Neural cell (in vitro differentiated cells): ENCODE results near the gene CCDC144A. TPM values are rescaled to one million over a fixed set of nuclear protein-coding genes. Genes with fewer than 3 reads are reported as not detected.
"Not testable (repeated sequence)": the region's sequence is repeated elsewhere in the genome, so short reads cannot be mapped to it uniquely, and the experiment has no call there.

ENCODE experiments used
- H2AFZ ChIP-seq: fragments of 200-600, 300-800 bp; sonication (generic), shearing (Covaris generic); 2 replicates; pipeline ENCODE4 v1.6.0; 2014; ENCODE audit warnings: low read depth, mild to moderate bottlenecking, antibody characterized with exemption, low read length, moderate library complexity
- H3F3A ChIP-seq: fragments of 200-600 bp; shearing (Covaris generic); 2 replicates; pipeline ENCODE4 v1.6.1; 2016; ENCODE audit warnings: mild to moderate bottlenecking, moderate library complexity, mixed read lengths, antibody characterized with exemption, low read length; ENCODE audit not compliant: insufficient read depth, poor library complexity, severe bottlenecking
- H3K27ac ChIP-seq: fragments of 200-600, 300-800 bp; sonication (generic), shearing (Covaris generic); 2 replicates; pipeline ENCODE4 v1.5.1; 2014; ENCODE audit warnings: mild to moderate bottlenecking, low read length, moderate library complexity
- H3K27me3 ChIP-seq: fragments of 300-800, 200-600 bp; sonication (generic), shearing (Covaris generic); 2 replicates; pipeline ENCODE4 v1.6.0; 2014; ENCODE audit warnings: mild to moderate bottlenecking, low read depth, low read length, moderate library complexity; ENCODE audit not compliant: insufficient read depth
- H3K36me3 ChIP-seq: fragments of 300-800, 200-600 bp; sonication (generic), shearing (Covaris generic); 2 replicates; pipeline ENCODE4 v1.5.1; 2014; ENCODE audit warnings: mild to moderate bottlenecking, antibody characterized with exemption, low read length, moderate library complexity; ENCODE audit not compliant: insufficient read depth
- H3K4me2 ChIP-seq: fragments of 300-800, 200-600 bp; sonication (generic), shearing (Covaris generic); 2 replicates; pipeline ENCODE4 v1.6.0; 2014; ENCODE audit warnings: mild to moderate bottlenecking, low read length
- H3K4me3 ChIP-seq: fragments of 300-800, 200-600 bp; sonication (generic), shearing (Covaris generic); 2 replicates; pipeline ENCODE4 v1.5.1; 2014; ENCODE audit warnings: mild to moderate bottlenecking, low read length, moderate library complexity
- H3K79me2 ChIP-seq: fragments of 200-600 bp; shearing (Covaris generic); replicated peaks from 2 replicates; pipeline ENCODE4 v1.6.0; 2014; ENCODE audit warnings: mild to moderate bottlenecking, low read length, moderate library complexity; ENCODE audit not compliant: insufficient read depth
- H3K9ac ChIP-seq: fragments of 300-800, 200-600 bp; sonication (generic), shearing (Covaris generic); 2 replicates; pipeline ENCODE4 v1.6.1; 2016; ENCODE audit warnings: mild to moderate bottlenecking, low read length, mixed read lengths
- H3K9me2 ChIP-seq: fragments of 200-600 bp; shearing (Covaris generic); 2 replicates; pipeline ENCODE4 v1.6.1; 2016; ENCODE audit warnings: mild to moderate bottlenecking, low read length, mixed read lengths; ENCODE audit not compliant: insufficient read depth
- H3K9me3 ChIP-seq: fragments of 200-600, 300-800 bp; sonication (generic), shearing (Covaris generic); 2 replicates; pipeline ENCODE4 v1.6.1; 2016; ENCODE audit warnings: mild to moderate bottlenecking, mixed run types, low read length, moderate library complexity, mixed read lengths
- H4K20me1 ChIP-seq: fragments of 200-600 bp; shearing (Covaris generic); 2 replicates; pipeline ENCODE4 v1.6.1; 2016; ENCODE audit warnings: mild to moderate bottlenecking, mixed run types; ENCODE audit not compliant: insufficient read depth
- CTCF ChIP-seq: fragments of 450-650 bp; IDR thresholded peaks from 2 replicates; pipeline ENCODE4 v1.5.1; 2014; ENCODE audit warnings: antibody characterized with exemption, mild to moderate bottlenecking, moderate library complexity; ENCODE audit not compliant: poor library complexity, severe bottlenecking
- EP300 ChIP-seq: fragments of 450-650 bp; conservative IDR thresholded peaks from 2 replicates; pipeline ENCODE4 v1.6.1; 2014; ENCODE audit warnings: antibody characterized with exemption, mild to moderate bottlenecking, moderate library complexity; ENCODE audit not compliant: poor library complexity, severe bottlenecking
- EZH2 ChIP-seq: fragments of 200-600, 300-800 bp; shearing (Covaris generic), sonication (generic); IDR thresholded peaks from 2 replicates; pipeline ENCODE4 v1.6.1; 2014; ENCODE audit warnings: antibody characterized with exemption, low read length, borderline replicate concordance, mild to moderate bottlenecking; ENCODE audit not compliant: insufficient read depth, poor library complexity, severe bottlenecking
- MXI1 ChIP-seq: fragments of 450-650 bp; conservative IDR thresholded peaks from 2 replicates; pipeline ENCODE4 v1.6.1; 2014; ENCODE audit warnings: antibody characterized with exemption, mild to moderate bottlenecking; ENCODE audit not compliant: poor library complexity, severe bottlenecking
- POLR2AphosphoS5 ChIP-seq: IDR thresholded peaks from 2 replicates; pipeline ENCODE4 v1.6.1; 2012
- RAD21 ChIP-seq: fragments of 450-650 bp; conservative IDR thresholded peaks from 2 replicates; pipeline ENCODE4 v1.6.1; 2014; ENCODE audit warnings: antibody characterized with exemption, mild to moderate bottlenecking, moderate library complexity
- REST ChIP-seq: IDR thresholded peaks from 2 replicates; pipeline ENCODE4 v1.6.1; 2012; ENCODE audit warnings: borderline replicate concordance
- SMC3 ChIP-seq: fragments of 450-650 bp; conservative IDR thresholded peaks from 2 replicates; pipeline ENCODE4 v1.6.1; 2014; ENCODE audit warnings: antibody characterized with exemption, mild to moderate bottlenecking, moderate library complexity; ENCODE audit not compliant: poor library complexity
- TAF1 ChIP-seq: IDR thresholded peaks from 2 replicates; pipeline ENCODE4 v1.6.1; 2012; ENCODE audit warnings: low read depth
- polyA minus RNA-seq: library from RNA; depleted of rRNA, polyadenylated mRNA; stranded (reverse); fragments of >200 nt; gene quantifications from 2 replicates; pipeline ENCODE4 v1.2.3, GENCODE V29; 2014
- polyA plus RNA-seq: library from polyadenylated mRNA; depleted of rRNA; stranded (reverse); fragments of >200 nt; gene quantifications from 2 replicates; pipeline ENCODE4 v1.2.3, GENCODE V29; 2014

CCDC144A gene
- 2.4 and 3.2 TPM in 2 replicates for polyA plus RNA-seq
- polyA minus RNA-seq: 8.8 and 14.6 TPM in 2 replicates

GRCh38 chr17:16689731-16690281, at the start of gene CCDC144A:
Gene CCDC144A, plus strand, starts transcription at chr17:16690241. Its CDS starts 160 bp downstream, at chr17:16690401.
- H4K20me1 ChIP-seq, H3K9ac ChIP-seq, H3K4me3 ChIP-seq, H3K36me3 ChIP-seq, H3K27me3 ChIP-seq, H3K9me2 ChIP-seq, H3F3A ChIP-seq, H3K79me2 ChIP-seq, H3K4me2 ChIP-seq, H3K27ac ChIP-seq, H2AFZ ChIP-seq, H3K9me3 ChIP-seq: not testable (repeated sequence)

GRCh38 chr17:16649585-16649984, 40.5 kb upstream of the CCDC144A start:
- H3K9ac ChIP-seq: no peak overlapping the region
- peaks cover 5% of the 10 kb centered on the region for H3K79me2 ChIP-seq
- peaks cover 12% of the 10 kb centered on the region for H3K36me3 ChIP-seq
- H3K9me2 ChIP-seq: no peaks in the 10 kb centered on the region
- no peak overlapping the region for H3K27ac ChIP-seq
- H3F3A ChIP-seq: no peaks in the 10 kb centered on the region
- no peaks in the 10 kb centered on the region for H3K9me3 ChIP-seq
- TF ChIP-seq TAF1 (no peak), RAD21 (no peak), CTCF (no peak), EZH2 (no peak), MXI1 (no peak), SMC3 (no peak), POLR2AphosphoS5 (no peak), REST (no peak), EP300 (no peak)
- H3K4me3 ChIP-seq: no peak overlapping the region
- no peak overlapping the region for H2AFZ ChIP-seq
- H3K27me3 ChIP-seq: no peaks in the 10 kb centered on the region
- no peaks in the 10 kb centered on the region for H4K20me1 ChIP-seq
- no peak overlapping the region for H3K4me2 ChIP-seq

- peaks cover 5% of the 10 kb centered on the region for H3K79me2 ChIP-seq
- no peaks in the 10 kb centered on the region for H3K9me3 ChIP-seq
- no peak overlapping the region for H2AFZ ChIP-seq
- H3K36me3 ChIP-seq: peaks cover 4% of the 10 kb centered on the region
- peak overlapping the region; percentile 94 for H3K27ac ChIP-seq
- no peaks in the 10 kb centered on the region for H3K9me2 ChIP-seq
- peak overlapping the region; percentile 99 for H3K9ac ChIP-seq
- H3K4me3 ChIP-seq: peak overlapping the region; percentile 94
- no peaks in the 10 kb centered on the region for H3F3A ChIP-seq
- H3K27me3 ChIP-seq: no peaks in the 10 kb centered on the region
- TF ChIP-seq SMC3 (no peak), MXI1 (no peak), TAF1 (no peak), CTCF (no peak), REST (no peak), RAD21 (no peak), EZH2 (no peak), EP300 (no peak), POLR2AphosphoS5 (no peak)
- H3K4me2 ChIP-seq: peak overlapping the region; percentile 99
- no peaks in the 10 kb centered on the region for H4K20me1 ChIP-seq
These were observed 37.8 kb upstream of the CCDC144A start for GRCh38 chr17:16652252-16652651.
